Stimulated activated naive CD8-positive, alpha-beta T cell treated with anti-CD3 and anti-CD28 coated beads, Interleukin-15, Interleukin-2, amounts not matched to agents 100 ng/mL and 50 ng/mL, for 24 hours (primary cell): ENCODE data around the gene ZNRF1.
A peak's percentile ranks its signal among the peaks of the same experiment; 100 is the strongest.
"Not testable (repeated sequence)": the region's sequence is repeated elsewhere in the genome, so short reads cannot be mapped to it uniquely, and the experiment has no call there.

Experiments used
- H3K27ac Mint-ChIP-seq: one replicate; pipeline ENCODE4 v1.8.0; 2021; ENCODE audit warnings: mild to moderate bottlenecking, mixed read lengths
- H3K27me3 Mint-ChIP-seq: one replicate; pipeline ENCODE4 v1.8.0; 2021; ENCODE audit warnings: mixed read lengths
- H3K36me3 Mint-ChIP-seq: one replicate; pipeline ENCODE4 v1.8.0; 2021; ENCODE audit warnings: low read depth, mixed read lengths
- H3K4me1 Mint-ChIP-seq: one replicate; pipeline ENCODE4 v1.8.0; 2021; ENCODE audit warnings: low read depth, mixed read lengths
- H3K4me3 Mint-ChIP-seq: one replicate; pipeline ENCODE4 v1.8.0; 2021; ENCODE audit warnings: mild to moderate bottlenecking, mixed read lengths
- H3K9me3 Mint-ChIP-seq: one replicate; pipeline ENCODE4 v1.8.0; 2021; ENCODE audit warnings: mixed read lengths

The ZNRF1 gene

GRCh38 chr16:75083813-75084212 lies 85.0 kb downstream of the ZNRF1 start:
- Mint-ChIP-seq H3K27me3 (no peaks in the 10 kb centered on the region), H3K4me1 (peaks cover 9% of the 10 kb centered on the region), H3K4me3 (no peak overlapping the region), H3K27ac (no peak overlapping the region), H3K9me3 (no peaks in the 10 kb centered on the region), H3K36me3 (peaks cover 3% of the 10 kb centered on the region)

- Mint-ChIP-seq H3K9me3 (no peaks in the 10 kb centered on the region), H3K36me3 (no peaks in the 10 kb centered on the region), H3K4me1 (peaks cover 23% of the 10 kb centered on the region), H3K4me3 (no peak overlapping the region), H3K27ac (no peak overlapping the region), H3K27me3 (no peaks in the 10 kb centered on the region)
These were observed 86.7 kb downstream of the ZNRF1 start for GRCh38 chr16:75085556-75085955.

- Mint-ChIP-seq H3K4me3 (no peak overlapping the region), H3K36me3 (no peaks in the 10 kb centered on the region)
These were observed 87.5 kb downstream of the ZNRF1 start for GRCh38 chr16:75086281-75086680.

GRCh38 chr16:75086688-75087374 lies 88.0 kb downstream of the ZNRF1 start:
- Mint-ChIP-seq H3K4me1 (peaks cover 18% of the 10 kb centered on the region), H3K4me3 (no peak overlapping the region), H3K27me3 (no peaks in the 10 kb centered on the region), H3K9me3 (no peaks in the 10 kb centered on the region), H3K27ac (no peak overlapping the region), H3K36me3 (no peaks in the 10 kb centered on the region)

More at GRCh38 chr16:75086281-75086680, 87.5 kb downstream of the ZNRF1 start:
- H3K27me3 Mint-ChIP-seq = no peaks in the 10 kb centered on the region
- peaks cover 23% of the 10 kb centered on the region for H3K4me1 Mint-ChIP-seq
- H3K9me3 Mint-ChIP-seq = no peaks in the 10 kb centered on the region
- H3K27ac Mint-ChIP-seq = no peak overlapping the region

GRCh38 chr16:75087375-75087979 lies 88.7 kb downstream of the ZNRF1 start:
- Mint-ChIP-seq H3K9me3 (no peaks in the 10 kb centered on the region), H3K27ac (no peak overlapping the region), H3K27me3 (no peaks in the 10 kb centered on the region), H3K36me3 (no peaks in the 10 kb centered on the region), H3K4me1 (peaks cover 18% of the 10 kb centered on the region), H3K4me3 (no peak overlapping the region)

- no peaks in the 10 kb centered on the region for H3K9me3 Mint-ChIP-seq
- H3K4me1 Mint-ChIP-seq = peaks cover 19% of the 10 kb centered on the region
- H3K27me3 Mint-ChIP-seq = no peaks in the 10 kb centered on the region
- H3K36me3 Mint-ChIP-seq = no peaks in the 10 kb centered on the region
- H3K4me3 Mint-ChIP-seq = no peak overlapping the region
- no peak overlapping the region for H3K27ac Mint-ChIP-seq
These were observed 89.4 kb downstream of the ZNRF1 start for GRCh38 chr16:75088216-75088615.

- no peak overlapping the region for H3K4me3 Mint-ChIP-seq
- H3K27ac Mint-ChIP-seq = no peak overlapping the region
- no peaks in the 10 kb centered on the region for H3K27me3 Mint-ChIP-seq
- peaks cover 24% of the 10 kb centered on the region for H3K4me1 Mint-ChIP-seq
- H3K36me3 Mint-ChIP-seq = no peaks in the 10 kb centered on the region
- H3K9me3 Mint-ChIP-seq = no peaks in the 10 kb centered on the region
These were observed 90.1 kb downstream of the ZNRF1 start for GRCh38 chr16:75088934-75089333.

- no peaks in the 10 kb centered on the region for H3K36me3 Mint-ChIP-seq
- peaks cover 24% of the 10 kb centered on the region for H3K4me1 Mint-ChIP-seq
- H3K27me3 Mint-ChIP-seq = no peaks in the 10 kb centered on the region
- no peak overlapping the region for H3K4me3 Mint-ChIP-seq
- no peak overlapping the region for H3K27ac Mint-ChIP-seq
- no peaks in the 10 kb centered on the region for H3K9me3 Mint-ChIP-seq
These were observed 90.8 kb downstream of the ZNRF1 start for GRCh38 chr16:75089486-75090202.

GRCh38 chr16:75090899-75091298 lies 92.1 kb downstream of the ZNRF1 start:
- H3K9me3 Mint-ChIP-seq, H3K4me3 Mint-ChIP-seq, H3K27ac Mint-ChIP-seq, H3K27me3 Mint-ChIP-seq, H3K36me3 Mint-ChIP-seq: not testable (repeated sequence)
- H3K4me1 Mint-ChIP-seq = peaks cover 31% of the 10 kb centered on the region

GRCh38 chr16:75091619-75092018 lies 92.8 kb downstream of the ZNRF1 start:
- peaks cover 35% of the 10 kb centered on the region for H3K4me1 Mint-ChIP-seq
- H3K4me3 Mint-ChIP-seq, H3K36me3 Mint-ChIP-seq, H3K9me3 Mint-ChIP-seq, H3K27ac Mint-ChIP-seq, H3K27me3 Mint-ChIP-seq: not testable (repeated sequence)

- H3K9me3 Mint-ChIP-seq = no peaks in the 10 kb centered on the region
- H3K27me3 Mint-ChIP-seq = no peaks in the 10 kb centered on the region
- H3K4me3 Mint-ChIP-seq = no peak overlapping the region
- peaks cover 45% of the 10 kb centered on the region for H3K4me1 Mint-ChIP-seq
- H3K27ac Mint-ChIP-seq = no peak overlapping the region
- no peaks in the 10 kb centered on the region for H3K36me3 Mint-ChIP-seq
These were observed 94.0 kb downstream of the ZNRF1 start for GRCh38 chr16:75092777-75093176.

GRCh38 chr16:75093598-75094540 lies 95.0 kb downstream of the ZNRF1 start:
- no peak overlapping the region for H3K27ac Mint-ChIP-seq
- H3K9me3 Mint-ChIP-seq = no peaks in the 10 kb centered on the region

GRCh38 chr16:75095204-75095621 lies 96.4 kb downstream of the ZNRF1 start:
- Mint-ChIP-seq H3K27me3 (no peaks in the 10 kb centered on the region), H3K4me3 (no peak overlapping the region), H3K27ac (no peak overlapping the region), H3K4me1 (peaks cover 59% of the 10 kb centered on the region), H3K36me3 (no peaks in the 10 kb centered on the region), H3K9me3 (no peaks in the 10 kb centered on the region)

More at GRCh38 chr16:75093598-75094540, 95.0 kb downstream of the ZNRF1 start:
- Mint-ChIP-seq H3K36me3 (no peaks in the 10 kb centered on the region), H3K4me3 (no peak overlapping the region), H3K4me1 (peaks cover 56% of the 10 kb centered on the region), H3K27me3 (no peaks in the 10 kb centered on the region)

- Mint-ChIP-seq H3K27ac (peak overlapping the region; percentile 84), H3K36me3 (no peaks in the 10 kb centered on the region), H3K9me3 (no peaks in the 10 kb centered on the region), H3K27me3 (no peaks in the 10 kb centered on the region), H3K4me3 (peak overlapping the region; percentile 42), H3K4me1 (peaks cover 64% of the 10 kb centered on the region)
These were observed 97.8 kb downstream of the ZNRF1 start for GRCh38 chr16:75096656-75097055.
